SK-N-SH treated with all-trans-retinoic acid at 6 μM for 48 hours (cell line): ENCODE data around the gene KRT7.

ENCODE experiments used
- CSDC2 ChIP-seq: fragments of 250-450 bp; sonication (Bioruptor Pico); IDR thresholded peaks from 2 replicates; pipeline ENCODE4 v1.5.0; 2020; ENCODE audit warnings: mild to moderate bottlenecking, moderate library complexity
- TF ChIP-seq, protein P1 (sequence below): fragments of 250-450 bp; sonication (Bioruptor Pico); IDR thresholded peaks from 2 replicates; pipeline ENCODE4 v1.5.1; 2021; ENCODE audit warnings: mild to moderate bottlenecking, moderate library complexity
- TF ChIP-seq, protein P2 (sequence below): fragments of 250-450 bp; sonication (Bioruptor Pico); IDR thresholded peaks from 2 replicates; pipeline ENCODE4 v1.8.0; 2020; ENCODE audit warnings: mild to moderate bottlenecking, moderate library complexity, borderline replicate concordance
- TF ChIP-seq, protein P3 (sequence below): fragments of 250-450 bp; sonication (Bioruptor Pico); IDR thresholded peaks from 2 replicates; pipeline ENCODE4 v1.5.1; 2020; ENCODE audit warnings: low read depth, mild to moderate bottlenecking, moderate library complexity

- TF ChIP-seq, protein P1, sequence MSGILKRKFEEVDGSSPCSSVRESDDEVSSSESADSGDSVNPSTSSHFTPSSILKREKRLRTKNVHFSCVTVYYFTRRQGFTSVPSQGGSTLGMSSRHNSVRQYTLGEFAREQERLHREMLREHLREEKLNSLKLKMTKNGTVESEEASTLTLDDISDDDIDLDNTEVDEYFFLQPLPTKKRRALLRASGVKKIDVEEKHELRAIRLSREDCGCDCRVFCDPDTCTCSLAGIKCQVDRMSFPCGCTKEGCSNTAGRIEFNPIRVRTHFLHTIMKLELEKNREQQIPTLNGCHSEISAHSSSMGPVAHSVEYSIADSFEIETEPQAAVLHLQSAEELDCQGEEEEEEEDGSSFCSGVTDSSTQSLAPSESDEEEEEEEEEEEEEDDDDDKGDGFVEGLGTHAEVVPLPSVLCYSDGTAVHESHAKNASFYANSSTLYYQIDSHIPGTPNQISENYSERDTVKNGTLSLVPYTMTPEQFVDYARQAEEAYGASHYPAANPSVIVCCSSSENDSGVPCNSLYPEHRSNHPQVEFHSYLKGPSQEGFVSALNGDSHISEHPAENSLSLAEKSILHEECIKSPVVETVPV: no peak
- no peak for TF ChIP-seq CSDC2
- TF ChIP-seq, protein P2, sequence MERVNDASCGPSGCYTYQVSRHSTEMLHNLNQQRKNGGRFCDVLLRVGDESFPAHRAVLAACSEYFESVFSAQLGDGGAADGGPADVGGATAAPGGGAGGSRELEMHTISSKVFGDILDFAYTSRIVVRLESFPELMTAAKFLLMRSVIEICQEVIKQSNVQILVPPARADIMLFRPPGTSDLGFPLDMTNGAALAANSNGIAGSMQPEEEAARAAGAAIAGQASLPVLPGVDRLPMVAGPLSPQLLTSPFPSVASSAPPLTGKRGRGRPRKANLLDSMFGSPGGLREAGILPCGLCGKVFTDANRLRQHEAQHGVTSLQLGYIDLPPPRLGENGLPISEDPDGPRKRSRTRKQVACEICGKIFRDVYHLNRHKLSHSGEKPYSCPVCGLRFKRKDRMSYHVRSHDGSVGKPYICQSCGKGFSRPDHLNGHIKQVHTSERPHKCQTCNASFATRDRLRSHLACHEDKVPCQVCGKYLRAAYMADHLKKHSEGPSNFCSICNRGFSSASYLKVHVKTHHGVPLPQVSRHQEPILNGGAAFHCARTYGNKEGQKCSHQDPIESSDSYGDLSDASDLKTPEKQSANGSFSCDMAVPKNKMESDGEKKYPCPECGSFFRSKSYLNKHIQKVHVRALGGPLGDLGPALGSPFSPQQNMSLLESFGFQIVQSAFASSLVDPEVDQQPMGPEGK (CRISPR knock-in tag): no peak
- TF ChIP-seq, protein P3, sequence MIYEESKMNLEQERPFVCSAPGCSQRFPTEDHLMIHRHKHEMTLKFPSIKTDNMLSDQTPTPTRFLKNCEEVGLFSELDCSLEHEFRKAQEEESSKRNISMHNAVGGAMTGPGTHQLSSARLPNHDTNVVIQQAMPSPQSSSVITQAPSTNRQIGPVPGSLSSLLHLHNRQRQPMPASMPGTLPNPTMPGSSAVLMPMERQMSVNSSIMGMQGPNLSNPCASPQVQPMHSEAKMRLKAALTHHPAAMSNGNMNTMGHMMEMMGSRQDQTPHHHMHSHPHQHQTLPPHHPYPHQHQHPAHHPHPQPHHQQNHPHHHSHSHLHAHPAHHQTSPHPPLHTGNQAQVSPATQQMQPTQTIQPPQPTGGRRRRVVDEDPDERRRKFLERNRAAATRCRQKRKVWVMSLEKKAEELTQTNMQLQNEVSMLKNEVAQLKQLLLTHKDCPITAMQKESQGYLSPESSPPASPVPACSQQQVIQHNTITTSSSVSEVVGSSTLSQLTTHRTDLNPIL (CRISPR knock-in tag): no peak
Measured at GRCh38 chr12:52241205-52241842, 8.3 kb downstream of the KRT7 start.
